SK-N-SH (cell line): ENCODE measurements around the gene RAPGEF1. TPM values are rescaled to one million over a fixed set of nuclear protein-coding genes. Genes with fewer than 3 reads are reported as not detected.

Source experiments
- CTCF ChIA-PET: fragments of 300-600, 350-600 bp; formaldehyde crosslinking; extraction: SDS; loops from one replicate; lab custom pipeline; 2021; lab: Yijun Ruan, JAX
- POLR2A ChIA-PET: fragments of 350-600 bp; sonication (Branson Sonifier 250); formaldehyde crosslinking; extraction: SDS; loops from one replicate; lab custom pipeline; 2020; ENCODE audit warnings: antibody characterized with exemption, inconsistent platforms; lab: Yijun Ruan, JAX
- DNase-seq: peaks from one replicate; pipeline ENCODE4 v3.0.0; 2012
- H2AFZ ChIP-seq: fragments of 200-600 bp; sonication (generic); 2 replicates; pipeline ENCODE4 v1.8.1; 2016; ENCODE audit warnings: antibody characterized with exemption, mild to moderate bottlenecking, low read depth
- H3F3A ChIP-seq: fragments of 200-600 bp; sonication (generic); replicated peaks from 2 replicates; pipeline ENCODE3; 2016; ENCODE audit warnings: antibody characterized with exemption, mild to moderate bottlenecking; ENCODE audit not compliant: insufficient read depth
- H3K27ac ChIP-seq, 2 experiments: fragments of 200-500 bp in 1 of 2; fragments of 200-600 bp in 1 of 2; sonication (Bioruptor generic) in 1 of 2; sonication (generic), shearing (Covaris generic) in 1 of 2; 2 replicates each; pipeline versions ENCODE4 v1.5.1 to v1.6.1; 2014 to 2016; ENCODE audit warnings: low read depth in 2 of 2, inconsistent platforms in 1 of 2, low read length in 1 of 2, mild to moderate bottlenecking in 1 of 2, mixed read lengths in 1 of 2
- H3K27me3 ChIP-seq: fragments of 200-600 bp; sonication (generic), shearing (Covaris generic); 2 replicates; pipeline ENCODE4 v1.6.1; 2016; ENCODE audit warnings: mixed run types; ENCODE audit not compliant: insufficient read depth
- H3K36me3 ChIP-seq, 2 experiments: fragments of 200-500 bp in 1 of 2; fragments of 200-600 bp in 1 of 2; sonication (Bioruptor generic) in 1 of 2; sonication (generic) in 1 of 2; replicated peaks in 1 of 2; 2 replicates each; pipeline versions ENCODE3 to v1.5.1; 2014 to 2016; ENCODE audit warnings: low read length in 1 of 2, mild to moderate bottlenecking in 1 of 2; ENCODE audit not compliant: insufficient read depth in 2 of 2, control insufficient read depth in 1 of 2
- H3K4me1 ChIP-seq, 2 experiments: fragments of 200-500 bp in 1 of 2; fragments of 200-600 bp in 1 of 2; sonication (Bioruptor generic) in 1 of 2; sonication (generic), shearing (Covaris generic) in 1 of 2; 2 replicates each; pipeline versions ENCODE4 v1.5.1 to v1.6.1; 2014 to 2016; ENCODE audit warnings: low read depth in 1 of 2, low read length in 1 of 2, mixed run types in 1 of 2; ENCODE audit not compliant: insufficient read depth in 2 of 2, control insufficient read depth in 1 of 2
- H3K4me2 ChIP-seq: fragments of 200-600 bp; sonication (generic), shearing (Covaris generic); 2 replicates; pipeline ENCODE4 v1.6.1; 2017; ENCODE audit warnings: mixed run types
- H3K4me3 ChIP-seq, 2 experiments: fragments of 200-500 bp in 1 of 2; fragments of 200-600 bp in 1 of 2; sonication (Bioruptor generic) in 1 of 2; sonication (generic), shearing (Covaris generic) in 1 of 2; 2 replicates each; pipeline versions ENCODE4 v1.5.1 to v1.8.1; 2014 to 2016; ENCODE audit warnings: low read depth in 2 of 2, inconsistent platforms in 1 of 2, low read length in 1 of 2, mild to moderate bottlenecking in 1 of 2, mixed read lengths in 1 of 2, moderate library complexity in 1 of 2
- H3K79me2 ChIP-seq: fragments of 200-600 bp; sonication (generic); 2 replicates; pipeline ENCODE4 v1.8.1; 2017; ENCODE audit warnings: mild to moderate bottlenecking; ENCODE audit not compliant: insufficient read depth
- H3K9ac ChIP-seq: fragments of 200-600 bp; sonication (generic); 2 replicates; pipeline ENCODE4 v1.6.1; 2017; ENCODE audit warnings: mixed run types
- H3K9me2 ChIP-seq: fragments of 200-600 bp; sonication (generic); 2 replicates; pipeline ENCODE4 v1.6.1; 2017; ENCODE audit warnings: mixed run types
- H3K9me3 ChIP-seq: fragments of 200-600 bp; sonication (generic); 2 replicates; pipeline ENCODE4 v1.6.1; 2017; ENCODE audit warnings: mixed run types, mild to moderate bottlenecking, moderate library complexity
- H4K20me1 ChIP-seq: fragments of 200-600 bp; sonication (generic); 2 replicates; pipeline ENCODE4 v1.6.1; 2017; ENCODE audit warnings: mild to moderate bottlenecking, mixed run types; ENCODE audit not compliant: insufficient read depth
- WGBS: methylation state at CpG from one replicate; pipeline ENCODE4 v1.1.6; 2017; ENCODE audit warnings: low lambda C conversion rate; 5-methylcytosine and 5-hydroxymethylcytosine counted together
- polyA plus RNA-seq, 3 experiments: library from polyadenylated mRNA; depleted of rRNA; stranded (reverse); fragments of >200 nt; gene quantifications; 2 replicates each; pipeline ENCODE4 v1.2.3, GENCODE V29; 2012
- TF ChIP-seq, protein P1 (sequence below): IDR thresholded peaks from 2 replicates; pipeline ENCODE4 v1.6.1; 2012; ENCODE audit warnings: mild to moderate bottlenecking, low read depth, low read length, moderate library complexity
- TF ChIP-seq, protein P2 (sequence below): fragments of 150-350 bp; IDR thresholded peaks from 2 replicates; pipeline ENCODE4 v1.6.1; 2016; ENCODE audit warnings: mild to moderate bottlenecking, low read depth, low read length
- TF ChIP-seq, protein P3 (sequence below): fragments of 150-350 bp; IDR thresholded peaks from 2 replicates; pipeline ENCODE4 v1.6.1; 2017; ENCODE audit warnings: antibody characterized with exemption, low read length, low read depth, borderline replicate concordance
- TF ChIP-seq, protein P4 (sequence below): IDR thresholded peaks from 2 replicates; pipeline ENCODE4; 2012

The RAPGEF1 gene
- polyA plus RNA-seq, 1 of the 3 experiments (the other 2 are of a cell fraction), result 26.2 TPM

DNA sequence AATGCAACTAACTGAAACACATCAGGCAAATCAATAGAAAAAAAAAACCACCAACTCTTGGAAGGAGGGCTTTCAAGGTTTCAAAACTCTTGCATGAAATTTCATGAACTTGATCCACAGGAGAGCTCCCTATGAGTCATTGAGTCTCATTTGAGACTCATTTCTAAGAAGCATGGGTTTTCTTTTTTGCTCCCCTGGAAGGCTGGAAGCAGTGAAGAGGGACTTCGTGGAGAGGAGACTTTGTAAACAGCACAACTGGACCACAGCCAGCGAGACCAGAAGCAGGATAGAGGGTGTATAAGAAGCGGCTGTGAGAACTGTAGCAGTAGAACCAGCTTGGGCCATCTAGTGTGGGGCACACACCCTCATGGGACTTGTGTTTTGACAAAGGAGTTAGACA, 41.2 kb upstream of the RAPGEF1 start (continued):
- TF ChIP-seq, protein P1, sequence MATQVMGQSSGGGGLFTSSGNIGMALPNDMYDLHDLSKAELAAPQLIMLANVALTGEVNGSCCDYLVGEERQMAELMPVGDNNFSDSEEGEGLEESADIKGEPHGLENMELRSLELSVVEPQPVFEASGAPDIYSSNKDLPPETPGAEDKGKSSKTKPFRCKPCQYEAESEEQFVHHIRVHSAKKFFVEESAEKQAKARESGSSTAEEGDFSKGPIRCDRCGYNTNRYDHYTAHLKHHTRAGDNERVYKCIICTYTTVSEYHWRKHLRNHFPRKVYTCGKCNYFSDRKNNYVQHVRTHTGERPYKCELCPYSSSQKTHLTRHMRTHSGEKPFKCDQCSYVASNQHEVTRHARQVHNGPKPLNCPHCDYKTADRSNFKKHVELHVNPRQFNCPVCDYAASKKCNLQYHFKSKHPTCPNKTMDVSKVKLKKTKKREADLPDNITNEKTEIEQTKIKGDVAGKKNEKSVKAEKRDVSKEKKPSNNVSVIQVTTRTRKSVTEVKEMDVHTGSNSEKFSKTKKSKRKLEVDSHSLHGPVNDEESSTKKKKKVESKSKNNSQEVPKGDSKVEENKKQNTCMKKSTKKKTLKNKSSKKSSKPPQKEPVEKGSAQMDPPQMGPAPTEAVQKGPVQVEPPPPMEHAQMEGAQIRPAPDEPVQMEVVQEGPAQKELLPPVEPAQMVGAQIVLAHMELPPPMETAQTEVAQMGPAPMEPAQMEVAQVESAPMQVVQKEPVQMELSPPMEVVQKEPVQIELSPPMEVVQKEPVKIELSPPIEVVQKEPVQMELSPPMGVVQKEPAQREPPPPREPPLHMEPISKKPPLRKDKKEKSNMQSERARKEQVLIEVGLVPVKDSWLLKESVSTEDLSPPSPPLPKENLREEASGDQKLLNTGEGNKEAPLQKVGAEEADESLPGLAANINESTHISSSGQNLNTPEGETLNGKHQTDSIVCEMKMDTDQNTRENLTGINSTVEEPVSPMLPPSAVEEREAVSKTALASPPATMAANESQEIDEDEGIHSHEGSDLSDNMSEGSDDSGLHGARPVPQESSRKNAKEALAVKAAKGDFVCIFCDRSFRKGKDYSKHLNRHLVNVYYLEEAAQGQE, result no peak
- TF ChIP-seq, protein P2, sequence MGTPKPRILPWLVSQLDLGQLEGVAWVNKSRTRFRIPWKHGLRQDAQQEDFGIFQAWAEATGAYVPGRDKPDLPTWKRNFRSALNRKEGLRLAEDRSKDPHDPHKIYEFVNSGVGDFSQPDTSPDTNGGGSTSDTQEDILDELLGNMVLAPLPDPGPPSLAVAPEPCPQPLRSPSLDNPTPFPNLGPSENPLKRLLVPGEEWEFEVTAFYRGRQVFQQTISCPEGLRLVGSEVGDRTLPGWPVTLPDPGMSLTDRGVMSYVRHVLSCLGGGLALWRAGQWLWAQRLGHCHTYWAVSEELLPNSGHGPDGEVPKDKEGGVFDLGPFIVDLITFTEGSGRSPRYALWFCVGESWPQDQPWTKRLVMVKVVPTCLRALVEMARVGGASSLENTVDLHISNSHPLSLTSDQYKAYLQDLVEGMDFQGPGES, result no peak
- TF ChIP-seq, all 33 proteins: peak for 0

DNA sequence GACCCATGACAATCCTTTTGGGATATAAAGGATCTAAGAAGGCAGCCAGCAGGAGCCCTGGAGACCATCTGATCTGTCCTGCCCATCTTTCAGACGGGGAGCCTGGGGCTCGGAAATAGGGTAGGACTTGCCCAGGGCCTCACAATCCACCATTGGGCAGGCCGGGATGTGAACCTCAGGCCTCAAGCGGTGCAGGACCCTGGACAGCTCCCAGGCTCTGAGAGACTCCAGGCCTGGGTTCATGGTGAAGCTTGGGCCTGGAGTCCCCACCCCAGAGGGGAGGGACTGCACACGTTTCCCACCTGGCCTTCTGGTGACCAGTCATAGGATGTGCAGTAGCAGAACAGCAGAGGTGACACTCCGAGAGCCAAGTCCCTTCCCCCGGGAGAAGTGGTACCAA, 36.6 kb upstream of the RAPGEF1 start:
- Histone ChIP-seq H3K4me1 (no peaks in the 10 kb centered on the region), H3K27ac (no peak overlapping the region), H4K20me1 (no peaks in the 10 kb centered on the region; the same call in 1 of the 2 replicates), H3K79me2 (no peaks in the 10 kb centered on the region), H3F3A (no peaks in the 10 kb centered on the region), H3K4me3 (no peak overlapping the region), H2AFZ (no peak overlapping the region), H3K36me3 (no peaks in the 10 kb centered on the region), H3K27me3 (no peaks in the 10 kb centered on the region), H3K9ac (no peak overlapping the region), H3K9me3 (no peaks in the 10 kb centered on the region), H3K4me2 (no peak overlapping the region), H3K9me2 (no peaks in the 10 kb centered on the region)
- ChIA-PET CTCF (interaction anchor here (1.0 kb wide), 1 partner anchor 10 kb away, joined by 3 read pairs; no protein-coding TSS in a partner anchor), POLR2A (no interaction called here)
- 28% methylated on average over 3 of the region's 7 CpGs for WGBS
- TF ChIP-seq, protein P3, sequence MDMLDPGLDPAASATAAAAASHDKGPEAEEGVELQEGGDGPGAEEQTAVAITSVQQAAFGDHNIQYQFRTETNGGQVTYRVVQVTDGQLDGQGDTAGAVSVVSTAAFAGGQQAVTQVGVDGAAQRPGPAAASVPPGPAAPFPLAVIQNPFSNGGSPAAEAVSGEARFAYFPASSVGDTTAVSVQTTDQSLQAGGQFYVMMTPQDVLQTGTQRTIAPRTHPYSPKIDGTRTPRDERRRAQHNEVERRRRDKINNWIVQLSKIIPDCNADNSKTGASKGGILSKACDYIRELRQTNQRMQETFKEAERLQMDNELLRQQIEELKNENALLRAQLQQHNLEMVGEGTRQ, result no peak
- TF ChIP-seq, protein P1, result peak; percentile 95
- TF ChIP-seq, protein P4, sequence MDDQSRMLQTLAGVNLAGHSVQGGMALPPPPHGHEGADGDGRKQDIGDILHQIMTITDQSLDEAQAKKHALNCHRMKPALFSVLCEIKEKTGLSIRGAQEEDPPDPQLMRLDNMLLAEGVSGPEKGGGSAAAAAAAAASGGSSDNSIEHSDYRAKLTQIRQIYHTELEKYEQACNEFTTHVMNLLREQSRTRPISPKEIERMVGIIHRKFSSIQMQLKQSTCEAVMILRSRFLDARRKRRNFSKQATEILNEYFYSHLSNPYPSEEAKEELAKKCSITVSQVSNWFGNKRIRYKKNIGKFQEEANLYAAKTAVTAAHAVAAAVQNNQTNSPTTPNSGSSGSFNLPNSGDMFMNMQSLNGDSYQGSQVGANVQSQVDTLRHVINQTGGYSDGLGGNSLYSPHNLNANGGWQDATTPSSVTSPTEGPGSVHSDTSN, result no peak
- DNase-seq, result no peak
